NAMALWA (cell line): Measurements from ENCODE around the gene CORIN.
"Not testable (repeated sequence)": the region's sequence is repeated elsewhere in the genome, so short reads cannot be mapped to it uniquely, and the experiment has no call there.

Experiments
- DNase-seq: peaks from one replicate; pipeline ENCODE4 v3.0.0-alpha.2; 2015; ENCODE audit warnings: low spot score

CORIN gene

GRCh38 chr4:47566969-47567368, 270.9 kb downstream of the CORIN start:
- no peak for DNase-seq

GRCh38 chr4:47566566-47566965, 271.3 kb downstream of the CORIN start:
- DNase-seq = no peak

GRCh38 chr4:47562297-47562696, 275.6 kb downstream of the CORIN start:
- DNase-seq = no peak

GRCh38 chr4:47561331-47561730, 276.5 kb downstream of the CORIN start:
- no peak for DNase-seq

GRCh38 chr4:47560682-47561081, 277.2 kb downstream of the CORIN start:
- no peak for DNase-seq

- DNase-seq = no peak
These were observed 280.6 kb downstream of the CORIN start for GRCh38 chr4:47557255-47557654.

- not testable (repeated sequence) for DNase-seq
These were observed 281.9 kb downstream of the CORIN start for GRCh38 chr4:47555920-47556319.

GRCh38 chr4:47553329-47554125, 284.3 kb downstream of the CORIN start:
- DNase-seq = no peak

GRCh38 chr4:47551682-47552081, 286.2 kb downstream of the CORIN start:
- no peak for DNase-seq

GRCh38 chr4:47550899-47551548, 286.8 kb downstream of the CORIN start:
- no peak for DNase-seq

GRCh38 chr4:47550357-47550756, 287.5 kb downstream of the CORIN start:
- not testable (repeated sequence) for DNase-seq
